Pons (tissue), 1 donor: ENCODE results near the gene RAD9A.

Source experiments
- DNase-seq: peaks from one replicate; pipeline ENCODE4 v3.0.0-alpha.2; 2016; ENCODE audit warnings: low spot score

Gene RAD9A

GRCh38 chr11:67357831-67358670 lies 33.7 kb upstream of the RAD9A start:
- no peak for DNase-seq

- DNase-seq: no peak
Observed at GRCh38 chr11:67364169-67364568, 27.6 kb upstream of the RAD9A start.

GRCh38 chr11:67364783-67365722 lies 26.7 kb upstream of the RAD9A start:
- no peak for DNase-seq

- DNase-seq: no peak
Observed at GRCh38 chr11:67365736-67366444, 25.9 kb upstream of the RAD9A start.

- DNase-seq: no peak
Observed at GRCh38 chr11:67366546-67366945, 25.2 kb upstream of the RAD9A start.

GRCh38 chr11:67366961-67367760 lies 24.6 kb upstream of the RAD9A start:
- no peak for DNase-seq

GRCh38 chr11:67367761-67368227 lies 24.0 kb upstream of the RAD9A start:
- no peak for DNase-seq

- no peak for DNase-seq
Observed at GRCh38 chr11:67368621-67369020, 23.2 kb upstream of the RAD9A start.

GRCh38 chr11:67369275-67369674 lies 22.5 kb upstream of the RAD9A start:
- DNase-seq: no peak

GRCh38 chr11:67369801-67370284 lies 21.9 kb upstream of the RAD9A start:
- no peak for DNase-seq

GRCh38 chr11:67370351-67371076 lies 21.3 kb upstream of the RAD9A start:
- DNase-seq: no peak

GRCh38 chr11:67371189-67371910 lies 20.4 kb upstream of the RAD9A start:
- no peak for DNase-seq

GRCh38 chr11:67371911-67372320 lies 19.9 kb upstream of the RAD9A start:
- no peak for DNase-seq

- no peak for DNase-seq
Observed at GRCh38 chr11:67372321-67372992, 19.3 kb upstream of the RAD9A start.

- DNase-seq: no peak
Observed at GRCh38 chr11:67372993-67373647, 18.7 kb upstream of the RAD9A start, which contains the start of gene CLCF1. CLCF1 (minus strand) TSS chr11:67373598; CDS start chr11:67373539, 59 bp downstream.

GRCh38 chr11:67373648-67374570 lies 17.9 kb upstream of the RAD9A start:
- DNase-seq: no peak

GRCh38 chr11:67374571-67375281 lies 17.1 kb upstream of the RAD9A start:
- no peak for DNase-seq
